Gastrocnemius medialis (tissue), 4 donors: ENCODE results near the gene CELF4.

Experiments
- POLR2A ChIP-seq, 2 donors: fragments of 450-650 bp; IDR thresholded peaks; one replicate each; pipeline ENCODE4 v1.6.1; 2017; ENCODE audit warnings: antibody characterized with exemption in 2 of 2, mild to moderate bottlenecking in 2 of 2, moderate library complexity in 2 of 2
- TF ChIP-seq, protein P1 (sequence below), 5 experiments: fragments of 450-650 bp in 3 of 5; fragments of 200-600 bp in 2 of 5; sonication (generic) in 2 of 5; IDR thresholded peaks in 4 of 5; conservative IDR thresholded peaks in 1 of 5; 1 replicate in 4 of 5; 2 replicates in 1 of 5; pipeline ENCODE4 v1.5.1; 2016 to 2019; ENCODE audit warnings: antibody characterized with exemption in 5 of 5, mild to moderate bottlenecking in 3 of 5, moderate library complexity in 3 of 5

DNA sequence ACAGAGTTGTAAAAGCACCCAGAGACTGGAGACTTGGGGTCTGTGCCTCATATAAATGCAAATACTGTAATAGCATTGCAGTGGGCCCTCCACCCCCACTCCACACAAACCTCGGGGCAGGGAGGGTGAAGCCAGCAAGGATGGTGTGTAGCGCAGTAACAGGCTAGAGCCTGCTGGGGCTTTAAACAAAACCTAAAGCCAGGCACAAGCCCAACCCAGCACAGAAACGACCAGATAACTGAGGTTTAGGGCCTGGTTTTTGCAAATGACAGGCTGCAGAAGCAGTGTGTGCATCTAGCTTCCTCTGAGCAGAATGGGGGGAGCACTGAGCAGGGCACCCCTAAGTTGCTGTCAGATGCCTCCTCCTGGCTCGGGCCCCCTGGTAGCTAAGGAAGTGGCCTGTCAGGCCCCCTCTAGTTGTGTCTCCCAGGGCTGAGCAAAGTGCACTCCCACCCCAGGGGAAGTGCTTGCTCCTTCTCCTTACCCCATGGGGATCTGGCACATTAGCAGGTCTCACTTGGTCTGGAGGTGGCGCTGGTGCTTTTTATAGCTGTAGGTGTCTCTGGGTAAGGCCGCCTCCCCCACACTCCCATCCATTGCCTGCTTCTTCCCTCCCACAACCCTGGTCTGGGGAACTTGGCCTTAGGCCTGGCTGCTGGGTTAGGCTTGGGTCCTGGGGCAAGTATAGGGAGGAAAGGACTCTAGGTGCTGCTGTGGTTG, 135.1 kb downstream of the CELF4 start:
- TF ChIP-seq, protein P1, sequence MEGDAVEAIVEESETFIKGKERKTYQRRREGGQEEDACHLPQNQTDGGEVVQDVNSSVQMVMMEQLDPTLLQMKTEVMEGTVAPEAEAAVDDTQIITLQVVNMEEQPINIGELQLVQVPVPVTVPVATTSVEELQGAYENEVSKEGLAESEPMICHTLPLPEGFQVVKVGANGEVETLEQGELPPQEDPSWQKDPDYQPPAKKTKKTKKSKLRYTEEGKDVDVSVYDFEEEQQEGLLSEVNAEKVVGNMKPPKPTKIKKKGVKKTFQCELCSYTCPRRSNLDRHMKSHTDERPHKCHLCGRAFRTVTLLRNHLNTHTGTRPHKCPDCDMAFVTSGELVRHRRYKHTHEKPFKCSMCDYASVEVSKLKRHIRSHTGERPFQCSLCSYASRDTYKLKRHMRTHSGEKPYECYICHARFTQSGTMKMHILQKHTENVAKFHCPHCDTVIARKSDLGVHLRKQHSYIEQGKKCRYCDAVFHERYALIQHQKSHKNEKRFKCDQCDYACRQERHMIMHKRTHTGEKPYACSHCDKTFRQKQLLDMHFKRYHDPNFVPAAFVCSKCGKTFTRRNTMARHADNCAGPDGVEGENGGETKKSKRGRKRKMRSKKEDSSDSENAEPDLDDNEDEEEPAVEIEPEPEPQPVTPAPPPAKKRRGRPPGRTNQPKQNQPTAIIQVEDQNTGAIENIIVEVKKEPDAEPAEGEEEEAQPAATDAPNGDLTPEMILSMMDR (IDR thresholded peaks at IDR 0.05 in 4 of 5, conservative IDR thresholded peaks at IDR 0.05 in 1 of 5): no peak
- TF ChIP-seq POLR2A (IDR thresholded peaks at IDR 0.05): no peak
